ENCODE results near the gene DMRT1.
"Not testable (repeated sequence)": the region's sequence is repeated elsewhere in the genome, so short reads cannot be mapped to it uniquely, and the experiment has no call there.

Gene DMRT1

GRCh38 chr9:995192-995591 is 153.7 kb downstream of the DMRT1 start:
- Histone ChIP-seq H4K20me1 (ENCODE audit: insufficient read depth) (no peaks in the 10 kb centered on the region), H3K4me3 (IDR thresholded peaks at IDR 0.05; ENCODE audit: insufficient read depth, low read depth, low read length) (no peak overlapping the region), H3K4me1 (ENCODE audit: low read depth, poor library complexity, severe bottlenecking) (peaks cover 18% of the 10 kb centered on the region), H2AFZ (ENCODE audit: low read depth) (no peak overlapping the region), H3K4me2 (no peak overlapping the region), H3K27ac (no peak overlapping the region), H3K9ac (no peak overlapping the region), H3K36me3 (ENCODE audit: insufficient read depth) (no peaks in the 10 kb centered on the region), H3K27me3 (ENCODE audit: insufficient read depth, low read depth) (no peaks in the 10 kb centered on the region), H3K79me2 (ENCODE audit: insufficient read depth, low read depth) (no peaks in the 10 kb centered on the region)
- no peak for TF ChIP-seq CTCF (conservative IDR thresholded peaks at IDR 0.05; ENCODE audit: low read depth, low read length)

GRCh38 chr9:995781-996180 is 154.3 kb downstream of the DMRT1 start:
- H4K20me1 ChIP-seq (ENCODE audit: insufficient read depth): no peaks in the 10 kb centered on the region
- H3K36me3 ChIP-seq (ENCODE audit: insufficient read depth): no peaks in the 10 kb centered on the region
- no peak overlapping the region for H3K27ac ChIP-seq
- no peak for TF ChIP-seq CTCF (conservative IDR thresholded peaks at IDR 0.05; ENCODE audit: low read depth, low read length)
- H3K79me2 ChIP-seq (ENCODE audit: insufficient read depth, low read depth): no peaks in the 10 kb centered on the region
- H3K9ac ChIP-seq: no peak overlapping the region
- no peaks in the 10 kb centered on the region for H3K27me3 ChIP-seq (ENCODE audit: insufficient read depth, low read depth)
- peaks cover 18% of the 10 kb centered on the region for H3K4me1 ChIP-seq (ENCODE audit: low read depth, poor library complexity, severe bottlenecking)
- H3K4me3 ChIP-seq (IDR thresholded peaks at IDR 0.05; ENCODE audit: insufficient read depth, low read depth, low read length): no peak overlapping the region
- no peak overlapping the region for H2AFZ ChIP-seq (ENCODE audit: low read depth)
- H3K4me2 ChIP-seq: no peak overlapping the region

GRCh38 chr9:998299-999110 is 157.0 kb downstream of the DMRT1 start:
- Histone ChIP-seq H3K27ac (peak overlapping the region; percentile 56), H3K9ac (peak overlapping the region; percentile 73), H3K4me2 (peak overlapping the region; percentile 53), H2AFZ (ENCODE audit: low read depth) (peak overlapping the region; percentile 83), H3K4me1 (ENCODE audit: low read depth, poor library complexity, severe bottlenecking) (peaks cover 22% of the 10 kb centered on the region)
- not testable (repeated sequence) for H3K27me3 ChIP-seq (ENCODE audit: insufficient read depth, low read depth); H3K79me2 ChIP-seq (ENCODE audit: insufficient read depth, low read depth); H4K20me1 ChIP-seq (ENCODE audit: insufficient read depth); H3K4me3 ChIP-seq (IDR thresholded peaks at IDR 0.05; ENCODE audit: insufficient read depth, low read depth, low read length); H3K36me3 ChIP-seq (ENCODE audit: insufficient read depth)
- peak; percentile 89 for TF ChIP-seq CTCF (conservative IDR thresholded peaks at IDR 0.05; ENCODE audit: low read depth, low read length)

DNA sequence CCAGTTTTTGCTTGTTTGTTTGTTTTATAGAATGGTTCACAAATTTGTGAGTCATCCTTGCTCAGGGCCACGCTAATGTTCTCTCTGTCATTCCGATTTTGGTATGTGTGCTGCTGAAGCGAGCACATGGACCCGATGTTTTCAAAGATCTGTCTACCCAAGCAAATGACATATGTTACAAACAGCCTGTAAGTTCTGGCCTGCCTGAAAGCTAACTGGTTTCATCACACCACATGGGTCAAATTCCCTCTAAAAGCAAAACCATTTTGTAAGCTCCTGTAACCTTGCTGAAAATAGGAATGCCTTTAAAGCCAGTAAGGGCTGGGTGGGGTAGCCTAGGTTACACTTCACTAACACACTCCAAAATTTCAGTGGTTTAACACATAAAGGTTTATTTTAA is 160.3 kb downstream of the DMRT1 start:
- no peak overlapping the region for H3K27ac ChIP-seq
- H3K27me3 ChIP-seq (ENCODE audit: insufficient read depth, low read depth): no peaks in the 10 kb centered on the region
- TF ChIP-seq CTCF (conservative IDR thresholded peaks at IDR 0.05; ENCODE audit: low read depth, low read length): no peak

More for the DNA sequence above, 160.3 kb downstream of the DMRT1 start:
- H2AFZ ChIP-seq (ENCODE audit: low read depth): no peak overlapping the region
- H3K4me1 ChIP-seq (ENCODE audit: low read depth, poor library complexity, severe bottlenecking): peaks cover 19% of the 10 kb centered on the region
- no peak overlapping the region for H3K4me2 ChIP-seq
- no peak overlapping the region for H3K4me3 ChIP-seq (IDR thresholded peaks at IDR 0.05; ENCODE audit: insufficient read depth, low read depth, low read length)
- H3K79me2 ChIP-seq (ENCODE audit: insufficient read depth, low read depth): no peaks in the 10 kb centered on the region
- H3K36me3 ChIP-seq (ENCODE audit: insufficient read depth): no peaks in the 10 kb centered on the region
- H3K9ac ChIP-seq: no peak overlapping the region
- no peaks in the 10 kb centered on the region for H4K20me1 ChIP-seq (ENCODE audit: insufficient read depth)

All from KMS-11 (cell line).